SH-SY5Y (cell line): ENCODE data around the gene CRTC3.

Source experiments
- GATA2 ChIP-seq: IDR thresholded peaks from 2 replicates; pipeline ENCODE4 v1.6.1; 2011; ENCODE audit warnings: mild to moderate bottlenecking, low read depth, low read length
- GATA3 ChIP-seq: IDR thresholded peaks from 2 replicates; pipeline ENCODE4 v1.6.1; 2011; ENCODE audit warnings: low read depth, mild to moderate bottlenecking, low read length, moderate library complexity

CRTC3 gene

DNA sequence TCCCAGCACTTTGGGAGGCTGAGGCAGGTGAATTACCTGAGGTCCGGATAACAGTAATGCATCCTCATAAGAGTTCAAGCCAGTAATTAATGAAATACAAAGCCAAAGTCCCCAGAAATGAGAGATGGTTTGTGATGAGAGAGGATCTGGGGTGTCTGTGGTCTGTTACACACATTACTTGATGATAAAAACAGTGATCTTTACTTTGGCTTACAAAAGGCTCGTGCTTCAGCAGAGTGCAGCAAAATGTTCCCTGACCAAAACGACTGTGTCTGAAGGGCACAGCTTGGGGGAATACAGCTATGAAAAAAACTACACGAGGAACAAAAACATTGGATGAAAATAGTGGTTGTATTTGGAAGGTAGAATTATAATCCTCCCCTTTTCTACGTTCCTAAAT is 40.9 kb downstream of the CRTC3 start:
- no peak for TF ChIP-seq GATA3
- TF ChIP-seq GATA2: no peak

GRCh38 chr15:90571063-90571541 is 41.4 kb downstream of the CRTC3 start:
- TF ChIP-seq GATA2 (no peak), GATA3 (no peak)

DNA sequence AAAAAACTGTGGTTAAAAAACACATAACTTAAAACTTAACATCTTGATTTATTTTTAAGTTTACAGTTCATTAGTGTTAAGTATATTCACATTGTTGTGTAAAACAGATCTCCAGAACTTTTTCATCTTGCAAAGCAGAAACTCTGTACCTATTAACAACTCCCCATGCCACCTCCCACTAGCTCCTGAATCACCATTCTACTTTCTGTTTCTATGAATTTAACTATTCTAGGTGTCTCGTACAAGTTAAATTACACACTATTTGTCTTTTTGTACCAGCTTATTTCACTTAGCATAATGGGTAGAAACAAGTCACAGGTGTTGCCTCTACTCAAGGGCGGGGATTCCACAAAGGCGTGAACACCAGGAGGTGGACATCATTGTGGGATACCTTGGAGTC is 43.2 kb downstream of the CRTC3 start:
- TF ChIP-seq GATA3 (no peak), GATA2 (no peak)

GRCh38 chr15:90576711-90577389 is 47.1 kb downstream of the CRTC3 start:
- TF ChIP-seq GATA3: no peak
- TF ChIP-seq GATA2: no peak

GRCh38 chr15:90579213-90579612 is 49.5 kb downstream of the CRTC3 start:
- TF ChIP-seq GATA2 (no peak), GATA3 (no peak)

DNA sequence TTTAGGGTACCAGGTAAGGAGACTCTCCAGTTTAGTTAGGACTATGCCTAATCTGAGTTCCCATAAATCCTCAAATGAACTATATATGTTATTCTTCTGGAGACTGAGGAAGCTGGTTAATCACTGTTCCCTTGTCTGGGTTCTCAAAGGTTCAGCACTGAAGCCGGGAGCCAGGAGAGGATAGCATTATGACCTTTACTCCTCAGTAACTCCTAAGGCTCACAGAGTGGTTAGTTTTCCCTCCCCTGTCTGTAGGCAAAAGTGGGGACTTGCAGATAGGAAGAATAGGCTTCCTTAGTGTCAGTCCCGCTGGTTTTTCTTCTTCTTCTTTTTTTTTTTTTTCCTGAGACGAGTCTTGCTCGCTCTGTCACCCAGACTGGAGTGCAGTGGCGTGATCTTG is 50.4 kb downstream of the CRTC3 start:
- TF ChIP-seq GATA2 (no peak), GATA3 (no peak)

GRCh38 chr15:90580541-90580940 is 50.8 kb downstream of the CRTC3 start:
- no peak for TF ChIP-seq GATA2
- TF ChIP-seq GATA3: no peak

DNA sequence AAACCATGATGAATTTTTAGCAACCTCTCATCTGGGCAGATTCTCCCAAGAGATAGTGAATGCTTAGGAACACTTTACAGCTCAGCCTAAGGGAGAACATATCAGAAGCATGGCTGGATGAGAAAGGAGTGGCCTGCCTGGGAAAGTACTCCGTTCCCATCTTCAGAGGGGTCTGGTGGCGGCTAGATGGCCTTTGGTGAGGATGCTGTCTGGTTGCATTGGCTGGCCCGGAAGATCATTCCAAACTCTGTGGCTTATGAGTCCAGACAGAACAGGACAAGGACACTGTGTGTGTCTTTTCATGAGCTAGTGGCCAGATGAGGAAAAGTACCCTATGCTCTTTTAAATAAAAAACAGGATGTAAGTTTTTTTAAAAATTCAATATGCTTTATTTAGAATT is 51.2 kb downstream of the CRTC3 start:
- TF ChIP-seq GATA3: no peak
- 0 out of 2 replicates have a peak, but pooled peaks have one; percentile 9 for TF ChIP-seq GATA2

- no peak for TF ChIP-seq GATA3
- TF ChIP-seq GATA2: no peak
Observed at GRCh38 chr15:90581771-90582352, 52.1 kb downstream of the CRTC3 start.

DNA sequence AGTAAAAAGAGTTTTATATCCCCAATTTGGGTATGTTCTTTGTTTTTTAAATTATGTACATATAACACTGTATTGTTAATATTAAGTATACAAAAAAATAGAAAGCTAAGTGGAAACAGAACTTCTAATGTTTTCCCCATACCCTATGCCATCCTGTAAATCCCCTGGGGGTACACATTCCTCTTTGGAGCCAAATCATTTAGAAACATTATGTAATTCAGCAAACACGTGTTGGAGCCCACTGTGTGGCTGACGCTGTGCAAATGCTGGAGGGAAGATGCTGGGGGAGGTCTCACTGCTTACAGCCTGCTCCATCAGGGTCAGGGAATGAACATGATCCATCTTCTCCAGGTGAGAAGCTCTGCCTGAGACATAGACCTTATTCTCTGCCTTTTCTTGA is 52.8 kb downstream of the CRTC3 start:
- no peak for TF ChIP-seq GATA3
- no peak for TF ChIP-seq GATA2

DNA sequence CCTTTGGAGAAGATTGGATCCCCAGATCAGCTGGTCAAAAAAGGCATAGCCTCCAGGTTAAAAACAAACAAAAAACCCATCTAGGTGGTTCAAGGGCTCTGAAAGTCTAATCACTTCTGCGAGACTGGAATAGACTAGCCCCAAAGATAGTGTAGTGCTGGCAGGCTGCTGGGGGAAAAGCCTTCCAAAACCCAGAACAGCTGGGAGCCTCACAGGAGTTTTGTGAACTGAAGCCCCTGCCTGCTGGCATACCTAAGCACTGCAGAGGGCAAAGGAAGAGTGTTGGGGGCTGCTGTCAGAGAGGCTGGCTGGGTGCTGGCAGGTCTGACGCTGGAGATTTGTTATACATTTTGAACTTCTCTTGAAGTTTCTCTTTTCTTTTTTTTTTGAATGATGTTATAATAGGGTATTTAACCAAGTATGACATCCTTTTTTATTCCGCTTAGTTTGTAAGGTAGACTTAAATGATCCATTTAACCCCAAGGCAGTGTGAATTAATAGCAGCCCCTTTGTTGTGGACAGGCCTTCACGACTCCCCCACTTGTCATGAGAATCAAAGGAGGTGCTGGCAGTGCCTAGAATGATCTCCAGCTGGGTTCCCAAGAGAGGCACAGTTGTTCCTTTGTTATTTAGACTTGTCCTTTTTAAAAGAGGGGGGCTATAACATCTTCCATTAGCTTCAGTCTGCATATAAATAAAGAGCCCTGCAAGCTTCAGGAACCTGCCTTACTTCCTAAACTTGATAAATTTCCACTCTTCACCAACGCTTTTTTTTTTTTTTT is 53.9 kb downstream of the CRTC3 start:
- TF ChIP-seq GATA3: no peak
- no peak for TF ChIP-seq GATA2

DNA sequence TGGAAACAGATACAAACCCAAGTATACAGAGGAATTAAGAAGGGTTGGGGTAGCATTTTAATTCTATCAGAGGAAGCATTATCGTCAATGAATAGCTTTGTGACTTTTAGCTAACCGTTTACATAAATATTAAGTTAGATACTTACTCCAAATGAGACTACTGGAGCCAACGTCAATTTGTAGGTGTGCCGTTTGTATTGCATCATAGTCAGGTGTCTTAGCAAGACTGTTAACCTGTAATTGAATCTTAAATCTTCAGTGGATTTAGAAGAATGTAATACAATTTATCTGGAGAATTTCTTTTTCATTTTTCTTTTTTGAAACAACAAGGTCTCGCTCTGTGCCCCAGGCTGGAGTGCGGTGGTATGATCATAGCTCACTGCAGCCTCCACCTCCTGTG is 55.1 kb downstream of the CRTC3 start:
- TF ChIP-seq GATA2 (no peak), GATA3 (no peak)

DNA sequence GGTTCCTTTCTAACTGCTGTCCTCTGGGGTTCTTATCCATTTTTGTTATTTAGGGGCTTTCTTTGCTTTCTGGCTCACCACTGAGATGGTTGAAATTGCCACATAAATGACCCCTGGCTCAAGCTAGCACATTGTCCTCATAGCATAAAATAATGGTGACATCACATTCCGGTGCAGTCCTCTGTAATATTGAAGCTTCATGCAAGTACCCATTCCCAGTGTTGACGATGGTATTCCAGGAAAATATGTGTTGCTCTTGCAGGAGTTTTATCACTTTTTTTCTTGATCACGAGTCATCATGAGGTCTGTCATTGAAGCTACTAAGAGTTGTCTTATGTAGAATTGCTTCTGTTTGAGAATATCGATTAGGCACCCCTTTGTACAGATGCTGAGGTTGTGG is 56.1 kb downstream of the CRTC3 start:
- TF ChIP-seq GATA2 (no peak), GATA3 (no peak)

DNA sequence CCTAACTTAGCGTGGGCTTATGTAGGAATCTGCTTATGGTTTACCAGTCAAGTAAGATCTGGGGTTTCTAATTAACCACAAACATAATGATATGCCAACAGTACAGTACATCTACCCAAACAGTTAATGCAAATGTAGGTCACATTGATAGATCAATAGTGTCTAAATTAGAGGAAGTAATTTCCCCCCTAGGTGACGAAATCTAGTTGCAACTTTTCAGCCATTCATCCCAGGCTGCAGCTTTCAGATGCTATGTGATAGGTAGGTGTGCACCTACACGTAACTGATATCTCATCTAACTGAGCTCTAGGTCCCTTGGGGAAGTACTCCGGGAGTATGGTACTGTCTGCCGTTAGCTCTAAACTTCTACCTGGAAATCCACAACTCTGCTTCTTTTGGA is 57.2 kb downstream of the CRTC3 start:
- TF ChIP-seq GATA2: no peak
- TF ChIP-seq GATA3: no peak

- TF ChIP-seq GATA2 (no peak), GATA3 (no peak)
Observed at GRCh38 chr15:90588427-90588826, 58.7 kb downstream of the CRTC3 start.
